Measurements from ENCODE around the gene TSPEAR.

TSPEAR gene

DNA sequence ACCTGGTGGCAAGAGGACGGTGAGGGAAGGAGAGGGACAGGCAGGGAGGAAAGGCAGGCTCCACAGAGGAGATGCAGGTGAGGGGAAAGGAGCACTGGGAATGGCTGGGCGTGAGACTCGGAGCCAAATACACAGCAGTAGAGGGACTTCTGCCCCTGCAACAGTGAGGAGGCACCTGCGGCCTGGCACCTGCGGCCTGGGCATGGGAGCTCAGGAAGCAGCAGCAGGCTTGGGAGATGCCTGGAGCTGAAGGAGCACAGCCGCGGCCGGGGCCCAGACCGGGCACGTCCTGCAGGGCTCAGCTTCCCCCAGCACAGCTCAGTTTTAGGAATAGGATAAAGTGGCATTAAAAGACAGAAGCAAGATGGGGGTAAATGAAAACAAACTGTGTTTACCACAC, 20.9 kb upstream of the TSPEAR start:
- TF ChIP-seq CTCF (conservative IDR thresholded peaks at IDR 0.05): no peak
- H3K27ac ChIP-seq: no peak overlapping the region

DNA sequence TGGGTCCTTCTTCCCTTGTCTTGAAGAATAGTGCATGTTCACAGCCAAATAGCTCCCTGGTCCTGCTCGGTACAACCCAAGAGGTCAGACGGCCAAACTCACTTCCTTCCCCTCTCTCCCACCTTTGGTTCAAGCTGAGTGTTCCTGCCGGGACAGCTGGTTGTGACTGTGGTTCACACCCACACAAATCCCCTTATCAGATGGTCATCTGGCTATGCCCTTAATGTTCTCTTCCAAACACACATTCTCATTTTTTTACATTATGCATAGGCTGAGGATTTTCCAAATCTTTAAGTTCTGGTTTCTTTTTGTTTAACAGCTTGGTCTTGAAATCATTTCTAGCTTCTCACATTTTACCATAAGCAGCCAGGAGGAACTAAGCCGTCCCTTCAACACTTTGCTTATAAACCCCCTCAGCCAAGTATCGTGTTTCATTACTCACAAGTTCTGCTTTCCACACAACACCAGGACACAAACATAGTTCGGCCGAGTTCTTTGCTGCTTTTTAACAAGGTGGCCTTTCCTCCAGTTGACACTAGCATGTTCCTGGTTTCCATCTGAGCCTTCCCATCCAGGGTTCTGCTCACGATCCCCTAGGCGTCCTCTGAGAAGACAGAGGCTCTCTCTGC, 19.7 kb upstream of the TSPEAR start:
- H3K27ac ChIP-seq: no peak overlapping the region

GRCh38 chr21:44730028-44730395, 18.6 kb upstream of the TSPEAR start:
- TF ChIP-seq CTCF (conservative IDR thresholded peaks at IDR 0.05): no peak
- no peak overlapping the region for H3K27ac ChIP-seq

More for the DNA sequence above, 19.7 kb upstream of the TSPEAR start:
- TF ChIP-seq CTCF (conservative IDR thresholded peaks at IDR 0.05): no peak

GRCh38 chr21:44729336-44730027, 18.1 kb upstream of the TSPEAR start:
- no peak for TF ChIP-seq CTCF (conservative IDR thresholded peaks at IDR 0.05)

GRCh38 chr21:44728716-44729115, 17.3 kb upstream of the TSPEAR start:
- H3K27ac ChIP-seq: no peak overlapping the region
- no peak for TF ChIP-seq CTCF (conservative IDR thresholded peaks at IDR 0.05)

More at GRCh38 chr21:44729336-44730027, 18.1 kb upstream of the TSPEAR start:
- no peak overlapping the region for H3K27ac ChIP-seq

GRCh38 chr21:44727757-44728156, 16.4 kb upstream of the TSPEAR start:
- H3K27ac ChIP-seq: no peak overlapping the region
- no peak for TF ChIP-seq CTCF (conservative IDR thresholded peaks at IDR 0.05)

- no peak overlapping the region for H3K27ac ChIP-seq
- TF ChIP-seq CTCF (conservative IDR thresholded peaks at IDR 0.05): no peak
Measured at GRCh38 chr21:44727321-44727720, 15.9 kb upstream of the TSPEAR start.
